Thyroid gland (tissue), 4 donors: ENCODE measurements around the gene PDC.

Experiments
- CTCF ChIP-seq, 6 experiments: fragments of 200-600 bp in 3 of 6; fragments of 450-650 bp in 3 of 6; sonication (generic) in 3 of 6; IDR thresholded peaks; one replicate each; pipeline ENCODE4 v1.5.1; 2016 to 2019; ENCODE audit warnings: antibody characterized with exemption in 6 of 6, mild to moderate bottlenecking in 2 of 6, inconsistent platforms in 1 of 6, moderate library complexity in 1 of 6
- POLR2A ChIP-seq, 2 donors: fragments of 450-650 bp; IDR thresholded peaks; one replicate each; pipeline ENCODE4 v1.6.1; 2017; ENCODE audit warnings: antibody characterized with exemption in 2 of 2, mild to moderate bottlenecking in 2 of 2, moderate library complexity in 1 of 2

DNA sequence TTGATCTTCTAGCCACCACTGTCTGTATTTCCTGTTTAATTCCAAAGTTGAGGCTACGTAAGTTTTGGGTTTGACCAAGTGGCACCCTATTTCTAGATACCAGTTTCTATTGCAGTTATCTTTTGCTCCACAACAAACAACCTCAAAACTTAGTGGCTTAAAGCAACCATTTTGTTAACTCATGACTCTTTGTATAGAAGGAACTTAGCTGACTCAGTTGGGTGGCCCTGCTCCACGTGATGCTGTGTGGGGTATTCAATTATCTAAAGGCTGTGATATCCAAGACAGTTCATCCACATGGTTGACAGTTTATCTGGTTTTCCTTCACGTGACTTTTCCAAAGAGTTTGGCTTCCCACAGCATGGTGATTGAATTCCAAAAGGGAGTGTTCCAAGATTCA, 34.8 kb downstream of the PDC start:
- TF ChIP-seq CTCF (IDR thresholded peaks at IDR 0.05), result no peak
- TF ChIP-seq POLR2A (IDR thresholded peaks at IDR 0.05), result no peak
